NCI-H187 (cell line): ENCODE measurements around the gene AEBP1.
A peak's percentile ranks its signal among the peaks of the same experiment; 100 is the strongest.

ENCODE experiments used
- DNase-seq, 2 experiments: peaks; one replicate each; lab custom pipeline; 2025; lab: John Stamatoyannopoulos, UW

The AEBP1 gene

DNA sequence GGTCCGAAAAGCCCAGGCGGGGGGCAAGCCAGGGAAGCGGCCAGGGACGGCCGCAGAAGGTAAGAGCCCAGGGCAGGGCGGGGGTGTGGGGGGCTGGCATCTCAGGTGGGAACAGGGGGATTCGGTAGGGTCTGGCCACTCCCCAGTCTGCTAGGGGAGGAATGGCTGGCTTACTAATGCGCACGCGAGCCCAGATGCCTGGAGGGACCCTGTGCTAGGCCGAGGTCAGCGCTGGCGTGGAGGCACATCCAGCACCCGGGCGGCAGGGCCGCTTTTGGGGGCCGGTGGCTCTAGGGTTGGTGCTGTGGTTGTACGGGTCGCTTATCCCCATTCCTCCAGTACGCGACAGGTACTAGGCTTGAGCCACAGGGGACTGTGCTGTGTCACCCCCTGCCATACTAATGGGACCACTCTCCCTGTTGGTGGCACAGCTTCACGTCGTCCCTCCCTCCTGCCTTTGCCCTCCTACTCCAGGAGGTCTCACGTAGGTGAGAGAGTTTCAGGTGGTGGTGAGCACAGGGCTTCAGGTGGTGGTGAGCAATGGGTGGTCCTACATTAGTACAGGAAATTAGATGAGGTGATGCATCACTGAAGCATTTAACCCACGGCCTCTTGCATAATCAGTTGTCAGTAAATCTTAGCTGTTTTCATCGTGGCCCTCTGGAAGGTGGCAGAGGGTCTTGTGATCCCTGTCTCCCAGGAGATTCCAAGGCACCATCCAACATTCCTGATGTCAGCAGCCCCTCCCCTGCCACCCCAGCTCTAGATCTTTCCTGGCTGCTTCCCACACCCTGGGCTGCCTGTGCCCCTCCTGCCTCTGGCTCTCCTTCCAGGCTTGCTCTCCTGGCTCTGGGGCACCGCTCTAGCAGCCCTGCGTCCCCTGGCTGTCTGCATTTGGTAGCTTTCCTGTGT is 971 bp downstream of the AEBP1 start:
- DNase-seq: no peak

DNA sequence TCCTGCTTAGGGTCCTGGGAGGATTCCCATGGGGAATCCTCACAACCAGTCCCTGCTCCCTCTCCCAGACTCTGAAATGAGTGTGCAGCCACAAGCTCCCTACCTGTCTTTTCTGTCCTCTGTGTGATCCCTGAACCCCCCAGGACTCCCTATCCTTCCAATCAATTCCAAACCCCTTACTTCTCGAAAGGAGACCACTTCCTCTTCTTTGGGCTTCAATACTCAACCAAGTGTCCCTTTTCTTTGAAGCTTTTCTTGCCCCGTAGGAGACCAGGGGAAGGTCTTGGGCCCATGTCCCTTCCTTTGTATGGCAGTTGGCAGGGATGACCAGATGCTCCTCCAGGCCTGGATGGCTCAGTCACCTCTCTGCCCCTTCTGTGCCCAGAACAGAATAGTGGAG is 1.7 kb downstream of the AEBP1 start:
- no peak for DNase-seq

DNA sequence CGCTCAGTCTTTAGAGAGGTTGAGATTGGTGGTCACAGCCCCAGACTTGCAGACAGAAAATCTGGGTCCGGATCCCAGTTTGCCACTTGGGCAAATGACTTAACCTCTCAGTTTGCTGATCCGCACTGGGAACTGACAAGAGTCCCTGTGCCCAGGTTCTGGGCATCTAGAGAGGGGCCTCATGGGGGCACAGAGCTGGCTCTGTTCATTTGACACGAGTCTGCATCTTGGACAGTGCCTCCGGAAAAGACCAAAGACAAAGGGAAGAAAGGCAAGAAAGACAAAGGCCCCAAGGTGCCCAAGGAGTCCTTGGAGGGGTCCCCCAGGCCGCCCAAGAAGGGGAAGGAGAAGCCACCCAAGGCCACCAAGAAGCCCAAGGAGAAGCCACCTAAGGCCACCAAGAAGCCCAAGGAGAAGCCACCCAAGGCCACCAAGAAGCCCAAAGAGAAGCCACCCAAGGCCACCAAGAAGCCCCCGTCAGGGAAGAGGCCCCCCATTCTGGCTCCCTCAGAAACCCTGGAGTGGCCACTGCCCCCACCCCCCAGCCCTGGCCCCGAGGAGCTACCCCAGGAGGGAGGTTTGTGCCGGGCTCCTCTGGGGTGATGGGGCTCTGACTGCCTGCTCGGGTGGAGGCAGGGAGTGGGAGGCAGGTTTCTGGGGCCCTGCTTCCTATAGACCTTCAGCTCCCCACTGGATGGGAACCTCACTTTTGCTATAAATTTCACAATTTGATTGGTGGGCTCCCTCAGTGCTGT is 2.3 kb downstream of the AEBP1 start:
- no peak for DNase-seq

DNA sequence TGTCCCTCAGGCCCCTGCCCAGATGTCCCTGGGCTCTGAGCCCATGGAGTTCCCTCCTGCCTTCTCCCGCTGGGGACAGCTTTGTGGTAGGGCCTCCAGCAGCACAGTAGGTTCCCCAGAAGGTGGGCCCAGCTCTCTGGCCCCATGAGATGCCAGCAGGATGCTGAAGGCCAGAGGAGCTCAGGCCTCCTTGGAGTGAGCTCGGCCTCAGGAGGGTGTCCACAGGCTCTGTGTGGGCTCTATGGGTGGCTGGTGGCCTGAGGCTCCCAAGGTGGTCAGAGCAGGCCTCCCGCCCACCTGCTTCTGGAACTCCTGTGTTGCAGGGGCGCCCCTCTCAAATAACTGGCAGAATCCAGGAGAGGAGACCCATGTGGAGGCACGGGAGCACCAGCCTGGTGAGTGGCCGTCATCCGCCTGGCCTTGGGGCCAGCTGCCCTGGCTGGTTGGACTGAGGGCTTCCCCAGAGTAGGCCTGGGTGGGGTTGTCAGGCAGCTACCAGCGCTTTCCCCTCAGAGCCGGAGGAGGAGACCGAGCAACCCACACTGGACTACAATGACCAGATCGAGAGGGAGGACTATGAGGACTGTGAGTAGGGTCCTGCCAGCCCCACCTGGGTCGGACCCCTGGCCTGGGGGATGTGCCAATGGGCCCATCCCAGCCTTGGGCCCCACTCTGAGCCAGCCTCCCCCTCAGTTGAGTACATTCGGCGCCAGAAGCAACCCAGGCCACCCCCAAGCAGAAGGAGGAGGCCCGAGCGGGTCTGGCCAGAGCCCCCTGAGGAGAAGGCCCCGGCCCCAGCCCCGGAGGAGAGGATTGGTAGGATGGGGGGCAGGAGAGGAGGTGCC is 3.2 kb downstream of the AEBP1 start:
- no peak for DNase-seq

DNA sequence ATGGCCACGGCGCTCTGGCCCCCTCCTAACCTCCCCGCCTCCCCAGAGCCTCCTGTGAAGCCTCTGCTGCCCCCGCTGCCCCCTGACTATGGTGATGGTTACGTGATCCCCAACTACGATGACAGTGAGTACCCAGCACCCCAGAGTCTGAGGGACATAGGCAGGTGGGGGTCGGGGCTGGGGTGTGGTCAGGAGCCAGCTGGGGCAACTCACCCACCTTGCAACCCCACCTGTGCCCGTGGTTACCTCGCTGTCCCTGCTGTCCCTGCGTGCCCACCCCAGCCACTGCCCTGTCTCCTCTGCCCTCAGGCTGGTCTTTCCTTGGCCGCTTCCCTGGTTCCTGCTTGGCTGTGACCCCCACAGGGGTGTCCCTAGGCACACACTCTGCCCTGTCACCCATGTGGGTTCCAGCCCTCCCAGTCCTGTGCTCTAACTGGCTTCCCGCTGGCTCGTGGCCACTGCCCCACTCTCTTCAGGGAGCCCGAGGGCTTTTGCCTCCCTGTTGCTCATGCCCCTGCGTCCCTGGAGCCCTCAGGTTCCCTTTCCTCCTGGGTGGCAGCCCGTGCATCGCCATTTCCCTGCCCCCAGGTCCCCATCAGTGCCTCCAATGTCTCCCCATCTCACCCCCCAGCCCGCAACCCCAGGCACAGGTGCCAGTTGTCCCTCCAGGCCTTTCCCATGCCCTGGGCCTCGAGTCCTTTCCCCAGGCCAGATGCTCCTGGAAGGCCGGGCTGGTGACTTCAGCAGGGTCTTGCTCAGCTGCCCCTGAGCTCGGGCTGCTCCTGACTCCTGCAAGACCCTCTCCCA is 4.0 kb downstream of the AEBP1 start:
- DNase-seq: no peak

DNA sequence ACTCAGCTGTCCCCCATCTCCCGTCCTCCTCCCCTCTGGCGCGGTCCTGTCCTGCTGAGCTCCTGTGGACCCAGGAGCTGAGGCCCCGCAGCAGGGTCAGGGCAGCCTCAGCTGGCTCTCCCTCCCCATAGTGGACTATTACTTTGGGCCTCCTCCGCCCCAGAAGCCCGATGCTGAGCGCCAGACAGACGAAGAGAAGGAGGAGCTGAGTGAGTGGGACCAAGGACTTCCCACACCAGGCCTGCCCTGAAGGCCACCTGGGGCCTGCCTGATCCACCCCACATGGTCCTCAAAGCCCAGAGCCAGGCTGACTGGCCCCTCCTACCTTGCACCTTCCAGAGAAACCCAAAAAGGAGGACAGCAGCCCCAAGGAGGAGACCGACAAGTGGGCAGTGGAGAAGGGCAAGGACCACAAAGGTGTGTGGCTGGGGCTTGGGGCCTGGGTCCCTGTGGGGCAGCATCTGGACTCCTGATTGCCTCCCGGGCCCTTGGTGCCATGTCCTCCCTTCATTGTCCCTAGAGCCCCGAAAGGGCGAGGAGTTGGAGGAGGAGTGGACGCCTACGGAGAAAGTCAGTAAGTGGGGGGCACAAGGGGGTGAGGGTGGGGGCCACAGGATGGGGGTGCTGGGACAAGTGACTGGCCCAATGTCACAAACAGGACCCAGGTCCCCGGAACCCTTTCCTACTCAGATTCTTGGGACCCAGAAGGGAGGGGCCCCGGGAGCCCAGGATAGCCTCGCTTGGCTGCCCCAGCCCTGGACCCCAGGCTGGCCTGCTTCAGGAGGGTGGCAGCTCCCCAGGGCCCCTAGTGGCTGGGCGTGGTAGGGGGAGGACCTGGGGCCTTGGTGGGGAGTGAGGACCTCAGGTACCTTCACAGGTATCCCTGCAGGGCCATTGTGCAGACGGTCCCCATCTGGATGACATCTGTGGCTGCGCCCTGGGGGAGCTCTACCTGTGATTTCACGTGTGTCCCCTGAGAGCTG is 4.9 kb downstream of the AEBP1 start:
- no peak for DNase-seq

DNA sequence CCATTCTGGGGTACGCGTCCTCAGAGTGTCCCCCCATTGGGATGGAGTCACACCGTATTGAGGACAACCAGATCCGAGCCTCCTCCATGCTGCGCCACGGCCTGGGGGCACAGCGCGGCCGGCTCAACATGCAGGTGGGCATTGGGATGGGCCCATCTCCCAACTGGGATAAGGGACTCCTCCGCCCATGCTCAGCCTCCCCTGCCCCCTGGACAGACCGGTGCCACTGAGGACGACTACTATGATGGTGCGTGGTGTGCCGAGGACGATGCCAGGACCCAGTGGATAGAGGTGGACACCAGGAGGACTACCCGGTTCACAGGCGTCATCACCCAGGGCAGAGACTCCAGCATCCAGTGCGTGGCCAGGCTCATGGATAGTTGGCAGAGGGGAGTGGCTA is 5.8 kb downstream of the AEBP1 start:
- DNase-seq: no peak

DNA sequence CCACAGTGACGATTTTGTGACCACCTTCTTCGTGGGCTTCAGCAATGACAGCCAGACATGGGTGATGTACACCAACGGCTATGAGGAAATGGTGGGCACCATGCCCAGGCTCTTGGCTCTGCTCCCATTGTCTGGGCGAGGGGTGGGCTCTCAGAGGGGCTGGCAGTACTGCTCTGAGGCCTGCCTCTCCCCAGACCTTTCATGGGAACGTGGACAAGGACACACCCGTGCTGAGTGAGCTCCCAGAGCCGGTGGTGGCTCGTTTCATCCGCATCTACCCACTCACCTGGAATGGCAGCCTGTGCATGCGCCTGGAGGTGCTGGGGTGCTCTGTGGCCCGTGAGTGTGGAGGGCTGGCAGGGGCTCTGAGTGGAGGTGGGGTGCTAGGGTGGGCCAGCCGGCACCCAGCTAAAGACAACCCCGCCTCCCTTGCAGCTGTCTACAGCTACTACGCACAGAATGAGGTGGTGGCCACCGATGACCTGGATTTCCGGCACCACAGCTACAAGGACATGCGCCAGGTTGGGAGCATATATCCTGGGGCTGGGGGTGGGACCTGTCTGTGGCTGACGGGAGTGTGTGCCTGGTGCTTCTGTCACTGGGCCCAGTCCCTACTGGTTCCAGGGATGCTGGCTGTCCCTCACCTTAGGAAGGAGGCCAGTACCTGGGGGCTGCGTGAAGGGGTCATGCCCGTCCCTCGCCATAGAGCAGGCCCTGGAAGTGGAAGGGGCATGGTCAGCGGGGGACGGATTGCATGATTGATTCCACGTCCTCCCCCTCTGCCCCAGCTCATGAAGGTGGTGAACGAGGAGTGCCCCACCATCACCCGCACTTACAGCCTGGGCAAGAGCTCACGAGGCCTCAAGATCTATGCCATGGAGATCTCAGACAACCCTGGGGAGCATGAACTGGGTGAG is 6.8 kb downstream of the AEBP1 start:
- no peak for DNase-seq

DNA sequence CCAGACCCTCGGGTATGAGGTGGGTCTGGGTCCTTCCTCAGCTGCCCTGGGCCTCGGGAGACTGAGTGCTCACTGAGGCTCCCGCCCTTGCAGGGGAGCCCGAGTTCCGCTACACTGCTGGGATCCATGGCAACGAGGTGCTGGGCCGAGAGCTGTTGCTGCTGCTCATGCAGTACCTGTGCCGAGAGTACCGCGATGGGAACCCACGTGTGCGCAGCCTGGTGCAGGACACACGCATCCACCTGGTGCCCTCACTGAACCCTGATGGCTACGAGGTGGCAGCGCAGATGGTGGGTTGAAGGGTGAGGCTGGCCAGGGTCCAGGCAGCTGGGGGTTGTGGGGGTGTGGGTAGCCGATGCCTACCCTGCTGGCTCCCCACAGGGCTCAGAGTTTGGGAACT is 7.6 kb downstream of the AEBP1 start:
- no peak for DNase-seq

DNA sequence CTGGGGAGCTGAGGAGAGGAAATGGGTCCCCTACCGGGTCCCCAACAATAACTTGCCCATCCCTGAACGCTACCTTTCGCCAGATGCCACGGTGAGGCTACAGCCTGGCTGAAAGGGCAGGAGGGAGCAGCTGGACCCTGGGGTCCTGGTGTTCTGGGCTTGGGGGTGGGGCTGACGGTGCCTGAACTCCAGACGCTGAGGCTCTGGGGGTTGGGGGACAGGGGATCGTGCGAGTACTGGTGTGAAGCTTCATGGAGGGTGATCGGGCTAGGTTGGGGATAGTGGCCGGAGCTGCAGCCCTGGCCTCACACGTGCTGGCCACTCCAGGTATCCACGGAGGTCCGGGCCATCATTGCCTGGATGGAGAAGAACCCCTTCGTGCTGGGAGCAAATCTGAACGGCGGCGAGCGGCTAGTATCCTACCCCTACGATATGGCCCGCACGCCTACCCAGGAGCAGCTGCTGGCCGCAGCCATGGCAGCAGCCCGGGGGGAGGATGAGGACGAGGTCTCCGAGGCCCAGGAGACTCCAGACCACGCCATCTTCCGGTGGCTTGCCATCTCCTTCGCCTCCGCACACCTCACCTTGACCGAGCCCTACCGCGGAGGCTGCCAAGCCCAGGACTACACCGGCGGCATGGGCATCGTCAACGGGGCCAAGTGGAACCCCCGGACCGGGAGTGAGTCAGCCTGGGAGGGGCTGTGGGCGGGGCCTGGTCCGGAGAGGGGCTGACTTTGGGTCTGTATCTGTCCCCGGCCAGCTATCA is 8.3 kb downstream of the AEBP1 start:
- peak; percentile 27 to 56 for DNase-seq

DNA sequence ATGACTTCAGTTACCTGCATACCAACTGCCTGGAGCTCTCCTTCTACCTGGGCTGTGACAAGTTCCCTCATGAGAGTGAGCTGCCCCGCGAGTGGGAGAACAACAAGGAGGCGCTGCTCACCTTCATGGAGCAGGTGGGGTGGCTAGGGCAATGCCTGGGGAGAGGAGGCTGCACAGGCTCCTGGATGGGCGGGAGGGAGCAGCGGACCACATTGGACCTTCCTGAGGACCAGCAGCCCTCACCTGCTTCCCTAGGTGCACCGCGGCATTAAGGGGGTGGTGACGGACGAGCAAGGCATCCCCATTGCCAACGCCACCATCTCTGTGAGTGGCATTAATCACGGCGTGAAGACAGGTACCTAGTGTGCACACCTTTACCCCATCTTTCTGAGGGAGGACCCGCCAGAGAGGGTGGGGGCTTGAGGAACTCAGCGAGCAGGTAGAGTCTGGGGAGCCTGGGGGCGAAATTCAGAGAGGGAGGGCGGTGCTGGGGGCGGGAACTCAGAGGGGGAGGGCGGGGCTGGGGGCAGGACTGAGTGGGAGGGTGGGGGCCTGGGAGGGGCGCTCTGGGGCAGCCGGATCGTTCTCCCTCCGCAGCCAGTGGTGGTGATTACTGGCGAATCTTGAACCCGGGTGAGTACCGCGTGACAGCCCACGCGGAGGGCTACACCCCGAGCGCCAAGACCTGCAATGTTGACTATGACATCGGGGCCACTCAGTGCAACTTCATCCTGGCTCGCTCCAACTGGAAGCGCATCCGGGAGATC is 9.0 kb downstream of the AEBP1 start:
- DNase-seq: no peak

DNA sequence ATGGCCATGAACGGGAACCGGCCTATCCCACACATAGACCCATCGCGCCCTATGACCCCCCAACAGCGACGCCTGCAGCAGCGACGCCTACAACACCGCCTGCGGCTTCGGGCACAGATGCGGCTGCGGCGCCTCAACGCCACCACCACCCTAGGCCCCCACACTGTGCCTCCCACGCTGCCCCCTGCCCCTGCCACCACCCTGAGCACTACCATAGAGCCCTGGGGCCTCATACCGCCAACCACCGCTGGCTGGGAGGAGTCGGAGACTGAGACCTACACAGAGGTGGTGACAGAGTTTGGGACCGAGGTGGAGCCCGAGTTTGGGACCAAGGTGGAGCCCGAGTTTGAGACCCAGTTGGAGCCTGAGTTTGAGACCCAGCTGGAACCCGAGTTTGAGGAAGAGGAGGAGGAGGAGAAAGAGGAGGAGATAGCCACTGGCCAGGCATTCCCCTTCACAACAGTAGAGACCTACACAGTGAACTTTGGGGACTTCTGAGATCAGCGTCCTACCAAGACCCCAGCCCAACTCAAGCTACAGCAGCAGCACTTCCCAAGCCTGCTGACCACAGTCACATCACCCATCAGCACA is 9.7 kb downstream of the AEBP1 start:
- no peak for DNase-seq

DNA sequence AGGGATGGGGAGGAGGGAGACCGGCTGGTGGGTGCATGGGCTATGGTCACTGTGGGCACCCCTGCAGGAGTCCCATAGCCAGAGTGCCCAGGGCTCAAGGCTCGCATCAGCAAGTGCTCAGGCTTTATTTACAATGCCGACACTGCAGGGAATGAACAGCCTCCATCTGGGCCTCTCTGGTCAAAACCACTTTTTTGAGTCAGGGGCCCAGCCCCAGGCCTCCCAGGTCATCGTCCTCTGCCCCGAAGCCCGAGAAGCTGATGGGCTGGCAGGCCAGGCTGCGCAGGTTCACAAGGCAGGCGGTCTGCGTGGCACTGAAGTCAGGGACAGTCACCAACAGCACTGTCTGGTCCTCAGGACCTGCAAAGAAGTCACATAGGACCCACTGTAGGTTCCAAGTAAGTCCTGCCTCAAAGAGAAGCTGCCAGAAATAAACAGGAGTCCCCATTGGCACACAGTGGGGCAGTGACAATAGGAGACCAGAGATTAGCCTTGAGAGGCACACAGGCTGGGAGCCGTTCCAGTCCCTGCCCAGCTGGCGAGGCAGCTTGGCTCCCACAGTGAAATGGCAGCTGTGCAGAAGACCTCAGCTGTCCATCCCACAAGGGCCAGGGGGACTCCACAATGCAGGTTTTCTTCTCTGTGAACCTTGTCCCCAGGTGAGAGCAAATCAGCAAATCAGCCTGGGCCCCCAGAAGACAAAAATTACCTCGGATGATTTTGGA is 10.6 kb downstream of the AEBP1 start:
- no peak for DNase-seq

DNA sequence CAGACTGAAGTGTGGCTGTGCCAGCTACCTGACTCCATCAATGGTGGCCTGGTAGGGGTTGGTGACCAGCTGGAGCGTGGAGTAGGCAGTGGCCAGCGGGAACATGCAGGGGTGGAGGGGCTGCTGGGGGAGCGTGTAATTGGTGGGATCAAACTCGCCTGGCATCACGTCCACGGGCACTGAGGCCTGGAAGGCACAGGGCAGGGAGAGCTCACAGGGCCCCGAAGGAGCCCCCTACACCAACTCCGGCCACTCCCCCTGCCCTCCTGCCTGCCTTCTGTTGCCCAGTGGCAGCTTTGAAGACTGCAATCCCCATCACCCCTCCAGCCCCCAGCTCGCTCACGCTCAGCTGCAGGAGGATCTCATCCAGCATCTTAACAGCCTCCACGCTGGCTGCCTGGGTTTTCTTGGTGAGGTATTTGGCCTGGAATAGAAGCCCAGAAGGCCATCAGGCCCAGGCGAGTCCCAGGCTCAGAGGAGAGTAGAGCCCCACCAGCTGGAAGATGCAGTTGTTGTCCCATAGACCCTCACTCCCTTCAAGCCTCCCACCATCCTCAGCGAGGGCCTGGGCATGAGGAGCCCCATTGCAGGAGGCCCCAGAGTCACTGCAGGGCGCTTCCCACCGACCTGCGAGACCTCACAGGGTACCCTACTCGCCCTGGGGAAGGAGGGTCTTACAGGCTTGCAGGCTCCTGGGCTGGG is 12.1 kb downstream of the AEBP1 start:
- no peak for DNase-seq

DNA sequence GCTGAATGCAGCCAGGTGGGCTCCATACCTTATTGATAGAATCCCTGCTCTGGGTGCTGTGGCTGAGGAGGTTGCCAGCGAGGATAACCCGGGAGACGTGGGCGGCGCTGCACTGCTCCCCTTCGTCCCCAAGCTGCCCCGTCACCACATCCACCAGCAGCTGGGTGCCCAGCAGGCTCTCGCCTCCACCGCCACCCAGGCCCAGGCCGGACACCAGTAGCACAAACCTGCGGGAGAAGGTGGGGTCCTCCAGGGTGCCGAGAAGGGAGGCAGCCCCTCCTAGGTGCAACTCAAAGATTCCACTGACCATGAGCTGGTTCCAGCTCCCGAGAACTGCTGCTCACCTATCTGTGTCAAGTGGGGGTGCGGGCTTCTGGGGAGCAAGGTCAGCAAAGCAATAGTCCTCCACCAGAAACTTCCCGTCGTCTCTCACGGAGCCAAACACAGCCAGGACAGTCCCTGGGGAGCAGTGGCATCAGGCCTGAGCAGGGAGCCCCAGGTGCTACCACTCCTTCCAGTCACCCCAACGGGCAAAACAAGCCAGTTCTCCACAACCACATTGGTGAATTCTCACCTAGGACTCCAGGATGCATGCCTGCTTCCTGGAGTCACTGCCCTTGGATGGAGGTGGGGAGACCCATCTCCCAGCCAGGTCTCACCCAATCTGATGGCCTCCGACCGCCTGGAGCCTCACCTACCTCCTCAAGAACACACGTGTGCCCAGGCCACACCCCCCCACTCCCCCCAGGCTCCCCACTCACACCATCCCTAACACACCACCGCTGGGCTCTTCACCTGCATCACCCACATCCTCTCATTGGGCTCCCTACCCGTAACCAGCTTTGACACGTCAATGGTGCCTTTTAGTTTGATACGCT is 12.9 kb downstream of the AEBP1 start:
- DNase-seq: no peak
